Left kidney (tissue), 8 donors: ENCODE results near the gene ATP6V1F. TPM values are rescaled to one million over a fixed set of nuclear protein-coding genes. Genes with fewer than 3 reads are reported as not detected.

ENCODE experiments used
- DNase-seq: peaks from one replicate; pipeline ENCODE4 v3.0.0-alpha.2; 2013
- long read RNA-seq, 8 donors: transcript quantifications; one replicate each; lab custom pipeline, GENCODE V29; 2026
- polyA plus RNA-seq: library from polyadenylated mRNA; unstranded; fragments of 120-200 nt; gene quantifications from one replicate; pipeline ENCODE4 v1.2.1, GENCODE V29; 2013; ENCODE audit not compliant: insufficient read length

Gene ATP6V1F
- polyA plus RNA-seq, result 199 TPM
- long read RNA-seq, donor 1, transcript ATP6V1F-201 (2 exons, 704 nt), result major isoform, 368 of 376 reads
- long read RNA-seq, donor 1, partial matches to known transcripts, result 0 of 376 reads
- long read RNA-seq, donor 1, other reads (novel, unspliced or antisense), result 5 of 376 reads
- long read RNA-seq, donor 2, transcript ATP6V1F-201 (2 exons, 704 nt), result major isoform, 315 of 412 reads
- long read RNA-seq, donor 2, partial matches to known transcripts, result 96 of 412 reads
- long read RNA-seq, donor 2, other reads (novel, unspliced or antisense), result 0 of 412 reads
- long read RNA-seq, donor 3, transcript ATP6V1F-201 (2 exons, 704 nt), result major isoform, 362 of 446 reads
- long read RNA-seq, donor 3, partial matches to known transcripts, result 84 of 446 reads
- long read RNA-seq, donor 3, other reads (novel, unspliced or antisense), result 0 of 446 reads
- long read RNA-seq, donor 4, transcript ATP6V1F-201 (2 exons, 704 nt), result major isoform, 58 of 58 reads
- long read RNA-seq, donor 4, partial matches to known transcripts, result 0 of 58 reads
- long read RNA-seq, donor 4, other reads (novel, unspliced or antisense), result 0 of 58 reads
- long read RNA-seq, donor 5, transcript ATP6V1F-201 (2 exons, 704 nt), result major isoform, 753 of 771 reads
- long read RNA-seq, donor 5, partial matches to known transcripts, result 7 of 771 reads
- long read RNA-seq, donor 5, other reads (novel, unspliced or antisense), result 8 of 771 reads
- long read RNA-seq, donor 6, transcript ATP6V1F-201 (2 exons, 704 nt), result major isoform, 384 of 522 reads
- long read RNA-seq, donor 6, partial matches to known transcripts, result 133 of 522 reads
- long read RNA-seq, donor 6, other reads (novel, unspliced or antisense), result 5 of 522 reads
- long read RNA-seq, donor 7, transcript ATP6V1F-201 (2 exons, 704 nt), result major isoform, 477 of 664 reads
- long read RNA-seq, donor 7, partial matches to known transcripts, result 177 of 664 reads
- long read RNA-seq, donor 7, other reads (novel, unspliced or antisense), result 7 of 664 reads
- long read RNA-seq, donor 8, transcript ATP6V1F-201 (2 exons, 704 nt), result major isoform, 118 of 118 reads
- long read RNA-seq, donor 8, partial matches to known transcripts, result 0 of 118 reads
- long read RNA-seq, donor 8, other reads (novel, unspliced or antisense), result 0 of 118 reads

- peak; percentile 98 for DNase-seq
These were observed at the start of gene ATP6V1F for GRCh38 chr7:128862571-128863432. TSS of gene ATP6V1F (plus strand) at chr7:128862856. CDS start at chr7:128862905, 49 bp downstream.

GRCh38 chr7:128814499-128814898 is 48.2 kb upstream of the ATP6V1F start:
- DNase-seq, result no peak

- DNase-seq, result no peak
These were observed 47.2 kb upstream of the ATP6V1F start for GRCh38 chr7:128815289-128815942.

DNA sequence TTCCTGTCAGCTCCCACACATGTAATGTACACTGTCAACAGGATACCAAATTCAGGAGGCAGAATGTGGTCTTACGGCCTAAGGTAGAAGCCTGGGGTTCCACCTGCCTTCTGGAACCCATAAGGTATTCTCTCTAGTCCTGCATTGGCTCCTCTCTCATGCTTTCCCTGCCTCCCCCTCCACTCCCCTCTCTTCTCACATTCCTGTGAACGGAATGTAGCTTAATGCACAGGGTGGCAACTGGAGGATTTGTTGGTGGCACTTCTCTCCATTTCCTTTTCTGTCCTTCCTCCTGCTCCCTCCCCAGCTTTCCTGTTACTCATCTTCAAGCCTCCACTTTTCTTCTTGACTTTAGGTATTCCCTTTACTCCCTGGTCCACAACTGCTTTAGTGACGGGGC is 44.0 kb upstream of the ATP6V1F start:
- no peak for DNase-seq

- no peak for DNase-seq
These were observed 40.9 kb upstream of the ATP6V1F start for GRCh38 chr7:128821724-128822123.

GRCh38 chr7:128826512-128826911 is 36.1 kb upstream of the ATP6V1F start:
- no peak for DNase-seq

DNA sequence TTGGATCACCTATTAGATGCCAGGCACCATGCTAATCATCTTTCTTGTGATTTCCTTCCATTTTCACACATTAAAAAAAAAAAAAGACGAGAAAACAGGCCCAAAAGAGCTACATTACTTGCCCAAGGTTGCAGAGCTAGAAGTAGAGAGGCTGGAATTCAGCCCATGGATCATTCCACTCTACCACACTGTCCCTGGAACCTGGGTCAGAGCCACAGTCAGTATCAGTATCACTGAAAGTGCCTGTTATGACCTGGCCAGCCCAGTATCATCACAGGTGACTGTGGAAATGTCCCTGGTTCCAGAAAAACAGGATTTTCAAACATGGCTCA is 35.8 kb upstream of the ATP6V1F start:
- DNase-seq, result no peak

- no peak for DNase-seq
These were observed 35.3 kb upstream of the ATP6V1F start for GRCh38 chr7:128827248-128827958.

DNA sequence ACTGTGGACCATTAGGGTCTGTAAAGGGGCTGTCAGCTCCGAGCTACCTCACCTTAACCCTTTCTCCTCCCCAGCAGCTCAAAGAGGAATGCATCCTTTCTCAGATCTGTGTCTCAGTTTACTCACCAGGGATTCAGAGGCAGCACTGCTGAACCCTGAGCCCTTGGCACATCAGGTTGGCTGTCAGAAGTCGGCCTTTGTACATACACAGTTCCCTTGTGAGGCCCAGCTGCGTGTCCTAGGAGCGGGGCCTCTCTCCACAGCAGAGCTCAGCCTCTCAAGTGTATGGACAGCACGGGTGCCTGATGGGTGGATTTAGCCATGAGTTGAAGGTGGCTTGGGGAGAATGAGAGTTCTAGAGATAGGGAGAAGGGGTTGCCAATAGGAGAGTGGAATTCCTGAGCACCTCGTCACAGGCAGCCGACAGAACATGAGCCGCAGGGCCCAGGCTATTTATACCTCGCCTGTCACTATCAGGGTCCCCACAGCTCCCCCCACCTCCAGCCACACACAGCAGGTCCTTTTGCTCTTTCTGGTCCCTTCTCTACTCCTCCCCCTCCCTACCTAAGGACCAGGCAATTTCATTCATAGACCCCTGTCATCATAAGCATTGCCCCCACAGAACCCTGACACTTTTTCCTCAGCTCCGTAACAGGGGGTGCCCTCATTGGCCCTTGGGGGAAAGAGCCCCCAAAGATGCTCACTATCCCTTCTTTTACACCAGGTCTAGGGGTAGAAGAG is 34.5 kb upstream of the ATP6V1F start:
- DNase-seq, result no peak

DNA sequence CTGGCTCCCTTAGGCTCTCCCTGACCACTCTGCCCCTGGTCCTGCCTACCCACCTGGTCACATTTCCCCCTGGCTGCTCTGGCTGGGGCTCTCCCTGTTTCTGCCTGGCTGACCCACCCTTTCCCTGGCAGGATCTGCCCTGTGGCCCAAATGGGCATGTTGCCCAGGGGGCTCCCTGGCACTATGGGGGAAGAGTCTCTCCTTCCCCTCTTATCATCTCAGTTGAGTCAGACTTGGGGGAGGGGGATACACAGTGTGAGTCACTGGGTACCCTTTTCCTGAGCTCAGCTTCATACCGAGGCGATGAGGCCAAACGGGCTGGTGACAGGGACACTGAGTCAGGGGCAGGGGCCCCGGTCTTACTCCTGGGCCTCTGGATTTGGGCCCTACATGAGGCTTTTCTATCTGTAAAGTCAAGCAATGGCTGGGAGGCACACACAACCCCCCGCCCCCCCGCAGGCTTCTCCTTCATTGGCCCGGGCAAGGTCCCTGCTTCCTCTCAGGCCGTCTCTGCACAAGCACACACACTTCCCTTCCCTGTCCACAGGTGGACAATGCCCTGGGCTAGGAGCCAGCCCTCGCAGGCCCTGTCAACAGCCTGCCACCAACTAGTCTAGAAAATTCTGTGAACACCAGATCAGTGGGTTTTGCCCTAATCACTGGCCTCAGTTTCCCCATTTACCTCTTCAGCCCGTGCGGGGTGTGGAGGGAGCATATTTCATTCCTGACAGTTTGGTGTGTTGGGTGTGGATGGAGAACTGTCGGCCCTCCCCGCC is 33.1 kb upstream of the ATP6V1F start:
- no peak for DNase-seq

DNA sequence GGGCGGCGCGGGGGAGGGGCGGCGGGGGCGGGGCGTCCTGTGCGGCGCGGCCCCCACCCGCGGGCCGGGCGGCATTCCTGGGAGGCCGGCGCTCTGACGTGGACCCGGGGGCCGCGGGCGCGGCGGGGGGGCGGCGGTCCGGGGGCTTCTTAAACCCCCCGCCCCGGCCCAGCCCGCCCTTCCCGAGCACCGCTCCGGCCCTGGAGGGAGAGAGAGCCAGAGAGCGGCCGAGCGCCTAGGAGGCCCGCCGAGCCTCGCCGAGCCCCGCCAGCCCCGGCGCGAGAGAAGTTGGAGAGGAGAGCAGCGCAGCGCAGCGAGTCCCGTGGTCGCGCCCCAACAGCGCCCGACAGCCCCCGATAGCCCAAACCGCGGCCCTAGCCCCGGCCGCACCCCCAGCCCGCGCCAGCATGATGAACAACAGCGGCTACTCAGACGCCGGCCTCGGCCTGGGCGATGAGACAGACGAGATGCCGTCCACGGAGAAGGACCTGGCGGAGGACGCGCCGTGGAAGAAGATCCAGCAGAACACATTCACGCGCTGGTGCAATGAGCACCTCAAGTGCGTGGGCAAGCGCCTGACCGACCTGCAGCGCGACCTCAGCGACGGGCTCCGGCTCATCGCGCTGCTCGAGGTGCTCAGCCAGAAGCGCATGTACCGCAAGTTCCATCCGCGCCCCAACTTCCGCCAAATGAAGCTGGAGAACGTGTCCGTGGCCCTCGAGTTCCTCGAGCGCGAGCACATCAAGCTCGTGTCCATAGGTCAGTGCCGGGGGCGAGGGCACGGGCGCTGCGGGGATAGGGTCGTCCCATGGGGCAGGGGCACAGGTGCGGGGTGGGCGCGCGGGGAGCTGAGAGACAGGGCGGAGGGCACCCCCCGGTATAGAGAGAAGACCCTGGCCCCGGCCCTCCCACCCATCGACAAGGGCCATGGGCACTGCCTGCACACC is 32.2 kb upstream of the ATP6V1F start, which contains the start of gene FLNC:
TSS of gene FLNC (plus strand) at position 176 of the 947 bp plus-strand sequence. CDS start at position 408, 232 bp downstream.
- DNase-seq, result peak; percentile 61

GRCh38 chr7:128831178-128831993 is 31.3 kb upstream of the ATP6V1F start:
- no peak for DNase-seq

- DNase-seq, result no peak
These were observed 30.4 kb upstream of the ATP6V1F start for GRCh38 chr7:128831994-128832879.

- no peak for DNase-seq
These were observed 29.8 kb upstream of the ATP6V1F start for GRCh38 chr7:128832880-128833147.

- no peak for DNase-seq
These were observed 29.3 kb upstream of the ATP6V1F start for GRCh38 chr7:128833148-128833945.
